GM19238 (cell line): ENCODE measurements around the gene DCDC1.

Source experiments
- DNase-seq: peaks from one replicate; pipeline ENCODE4 v3.0.0; 2011; ENCODE audit warnings: low spot score; ENCODE audit not compliant: insufficient read length

The DCDC1 gene

GRCh38 chr11:31237819-31238760, 131.4 kb downstream of the DCDC1 start:
- DNase-seq = no peak

GRCh38 chr11:31236143-31236542, 133.4 kb downstream of the DCDC1 start:
- DNase-seq = no peak

GRCh38 chr11:31233425-31233824, 136.1 kb downstream of the DCDC1 start:
- DNase-seq = no peak

GRCh38 chr11:31231601-31232000, 137.9 kb downstream of the DCDC1 start:
- no peak for DNase-seq

GRCh38 chr11:31218847-31219246, 150.7 kb downstream of the DCDC1 start:
- no peak for DNase-seq

GRCh38 chr11:31214372-31214771, 155.2 kb downstream of the DCDC1 start:
- no peak for DNase-seq

- DNase-seq = no peak
Observed at GRCh38 chr11:31199378-31199777, 170.2 kb downstream of the DCDC1 start.

- no peak for DNase-seq
Observed at GRCh38 chr11:31173926-31174680, 195.4 kb downstream of the DCDC1 start.

- DNase-seq = no peak
Observed at GRCh38 chr11:31160504-31161422, 208.8 kb downstream of the DCDC1 start.

GRCh38 chr11:31150841-31151240, 218.7 kb downstream of the DCDC1 start:
- DNase-seq = no peak

GRCh38 chr11:31150011-31150410, 219.5 kb downstream of the DCDC1 start:
- DNase-seq = no peak

- no peak for DNase-seq
Observed at GRCh38 chr11:31141789-31142188, 227.8 kb downstream of the DCDC1 start.

- no peak for DNase-seq
Observed at GRCh38 chr11:31139479-31139878, 230.1 kb downstream of the DCDC1 start.

GRCh38 chr11:31132531-31133421, 236.8 kb downstream of the DCDC1 start:
- DNase-seq = no peak

GRCh38 chr11:31131760-31132159, 237.8 kb downstream of the DCDC1 start:
- DNase-seq = no peak

GRCh38 chr11:31127290-31127689, 242.2 kb downstream of the DCDC1 start:
- no peak for DNase-seq

GRCh38 chr11:31120428-31120827, 249.1 kb downstream of the DCDC1 start:
- DNase-seq = no peak

GRCh38 chr11:31118566-31118965, 251.0 kb downstream of the DCDC1 start:
- DNase-seq = no peak

- no peak for DNase-seq
Observed at GRCh38 chr11:31117038-31117437, 252.5 kb downstream of the DCDC1 start.

- DNase-seq = no peak
Observed at GRCh38 chr11:31114442-31114841, 255.1 kb downstream of the DCDC1 start.
